Measurements from ENCODE around the gene SH3TC2. TPM values are rescaled to one million over a fixed set of nuclear protein-coding genes. Genes with fewer than 3 reads are reported as not detected.
"Not testable (repeated sequence)": the region's sequence is repeated elsewhere in the genome, so short reads cannot be mapped to it uniquely, and the experiment has no call there.

SH3TC2 gene
- 0.54 TPM for polyA plus RNA-seq (2013, experiment 1 of 2; ENCODE audit: insufficient read length)
- 0.43 TPM for polyA plus RNA-seq (2013, experiment 2 of 2; ENCODE audit: insufficient read length)

GRCh38 chr5:149063017-149063687, at the start of gene SH3TC2:
TSS of gene SH3TC2 (minus strand) at chr5:149063062. CDS start at chr5:149063022, 40 bp downstream.
- DNase-seq = peak; percentile 65

- DNase-seq = no peak
These were observed 47.5 kb upstream of the SH3TC2 start for GRCh38 chr5:149110406-149110805.

- DNase-seq = no peak
These were observed 45.9 kb upstream of the SH3TC2 start for GRCh38 chr5:149108651-149109280.

GRCh38 chr5:149100331-149100730, 37.5 kb upstream of the SH3TC2 start:
- no peak for DNase-seq

- DNase-seq = no peak
These were observed 37.1 kb upstream of the SH3TC2 start for GRCh38 chr5:149099920-149100319.

GRCh38 chr5:149094996-149095395, 32.1 kb upstream of the SH3TC2 start:
- no peak for DNase-seq

- no peak for DNase-seq
These were observed 30.8 kb upstream of the SH3TC2 start for GRCh38 chr5:149093625-149094024.

GRCh38 chr5:149089796-149090195, 26.9 kb upstream of the SH3TC2 start:
- no peak for DNase-seq

GRCh38 chr5:149088686-149089085, 25.8 kb upstream of the SH3TC2 start:
- DNase-seq = no peak

GRCh38 chr5:149083846-149084245, 21.0 kb upstream of the SH3TC2 start:
- no peak for DNase-seq

- no peak for DNase-seq
These were observed 19.4 kb upstream of the SH3TC2 start for GRCh38 chr5:149082271-149082670.

- no peak for DNase-seq
These were observed 17.4 kb upstream of the SH3TC2 start for GRCh38 chr5:149080294-149080693.

- DNase-seq = no peak
These were observed 17.0 kb upstream of the SH3TC2 start for GRCh38 chr5:149079883-149080282.

GRCh38 chr5:149074071-149074470, 11.2 kb upstream of the SH3TC2 start:
- not testable (repeated sequence) for DNase-seq

- DNase-seq = no peak
These were observed 10.4 kb upstream of the SH3TC2 start for GRCh38 chr5:149073213-149073612.

- DNase-seq = no peak
These were observed 9.9 kb upstream of the SH3TC2 start for GRCh38 chr5:149072791-149073190.

GRCh38 chr5:149072376-149072775, 9.5 kb upstream of the SH3TC2 start:
- DNase-seq = no peak

GRCh38 chr5:149071756-149072155, 8.9 kb upstream of the SH3TC2 start:
- no peak for DNase-seq

- no peak for DNase-seq
These were observed 8.4 kb upstream of the SH3TC2 start for GRCh38 chr5:149071216-149071615.

- DNase-seq = no peak
These were observed 6.8 kb upstream of the SH3TC2 start for GRCh38 chr5:149069711-149070110.

GRCh38 chr5:149063896-149064478, 1.1 kb upstream of the SH3TC2 start:
- DNase-seq = no peak

GRCh38 chr5:149062371-149063016, 368 bp downstream of the SH3TC2 start:
- DNase-seq = peak; percentile 86

GRCh38 chr5:149061341-149061740, 1.5 kb downstream of the SH3TC2 start:
- no peak for DNase-seq

Measured in fibroblast of skin of abdomen (primary cell).